ENCODE data around the gene RNU5D-1. TPM values are rescaled to one million over a fixed set of nuclear protein-coding genes. Genes with fewer than 3 reads are reported as not detected.
A peak's percentile ranks its signal among the peaks of the same experiment; 100 is the strongest.

RNU5D-1 gene
- total and polyA plus RNA-seq, 10 donors, result not detected

- 40 to 66% (median 63%) methylated on average over 1 of the region's 1 CpG for WGBS, 5 donors
- Histone ChIP-seq H3K4me3 (no peak overlapping the region), H3K27me3 (replicated peaks in 1 of 7) (no peaks in the 10 kb centered on the region), H3K36me3 (no peaks in the 10 kb centered on the region), H3K4me1 (peaks cover 14 to 40% (median 27%) of the 10 kb centered on the region in 6 donors), H3K27ac (peak overlapping the region in 6 of 8 donors; percentile 16 to 93 (median 32)), H3K9me3 (no peaks in the 10 kb centered on the region)
- TF ChIP-seq POLR2AphosphoS5 (IDR thresholded peaks at IDR 0.05), result peak in 1 of 3 donors; percentile 32
- TF ChIP-seq POLR2A (IDR thresholded peaks at IDR 0.05), result no peak
- intact Hi-C loops (cut with DNase I; ENCODE audit: low total_unique reads), result loop anchor here (10.0 kb wide), 1 partner anchor 51 kb away; the partner anchor contains the start of gene BEST4
- DNase-seq, result no peak
Measured at GRCh38 chr1:44733365-44733764, 2.4 kb upstream of the RNU5D-1 start.

- no peaks in the 10 kb centered on the region for H3K9me3 ChIP-seq
- peak overlapping the region in 2 of 8 donors; percentile 81 to 88 for H3K27ac ChIP-seq
- H3K4me3 ChIP-seq, result peak overlapping the region in 1 of 8 donors; percentile 32
- DNase-seq, result no peak
- H3K36me3 ChIP-seq, result no peaks in the 10 kb centered on the region
- peaks cover 0 to 12% (median 0%) of the 10 kb centered on the region in 7 donors for H3K27me3 ChIP-seq (replicated peaks in 1 of 7)
- peaks cover 15 to 71% (median 52%) of the 10 kb centered on the region in 6 donors for H3K4me1 ChIP-seq
- WGBS, 5 donors, result 74 to 78% (median 75%) methylated on average over 25 to 27 of the region's 27 CpGs
- intact Hi-C loops (cut with DNase I; ENCODE audit: low total_unique reads), result no loop called here
- TF ChIP-seq POLR2AphosphoS5 (IDR thresholded peaks at IDR 0.05) (no peak), CTCF (IDR thresholded peaks at IDR 0.05 in 8 of 11, conservative IDR thresholded peaks at IDR 0.05 in 3 of 11) (no peak), POLR2A (IDR thresholded peaks at IDR 0.05) (no peak)
Measured at GRCh38 chr1:44724955-44725698, 5.8 kb downstream of the RNU5D-1 start.

GRCh38 chr1:44724296-44724954, 6.5 kb downstream of the RNU5D-1 start:
- Histone ChIP-seq H3K9me3 (no peaks in the 10 kb centered on the region), H3K27ac (peak overlapping the region in 6 of 8 donors; percentile 60 to 88 (median 80)), H3K4me3 (peak overlapping the region in 1 of 8 donors; percentile 32), H3K36me3 (no peaks in the 10 kb centered on the region), H3K27me3 (replicated peaks in 1 of 7) (peaks cover 0 to 12% (median 0%) of the 10 kb centered on the region in 7 donors), H3K4me1 (peaks cover 8 to 71% (median 45%) of the 10 kb centered on the region in 6 donors)
- 72 to 90% (median 81%) methylated on average over 18 to 64 of the region's 64 CpGs for WGBS, 5 donors
- no peak for TF ChIP-seq POLR2A (IDR thresholded peaks at IDR 0.05)
- DNase-seq, result peak; percentile 85
- intact Hi-C loops (cut with DNase I; ENCODE audit: low total_unique reads), result no loop called here

- intact Hi-C loops (cut with DNase I; ENCODE audit: low total_unique reads), result no loop called here
- Histone ChIP-seq H3K9me3 (no peaks in the 10 kb centered on the region), H3K27ac (peak overlapping the region; percentile 57 to 88 (median 79)), H3K27me3 (replicated peaks in 1 of 7) (peaks cover 0 to 12% (median 0%) of the 10 kb centered on the region in 7 donors), H3K4me1 (peaks cover 4 to 71% (median 39%) of the 10 kb centered on the region in 6 donors), H3K4me3 (peak overlapping the region in 3 of 8 donors; percentile 7 to 32 (median 11)), H3K36me3 (no peaks in the 10 kb centered on the region)
- TF ChIP-seq CTCF (IDR thresholded peaks at IDR 0.05 in 8 of 11, conservative IDR thresholded peaks at IDR 0.05 in 3 of 11) (no peak), POLR2AphosphoS5 (IDR thresholded peaks at IDR 0.05) (peak in 2 of 3 donors; percentile 9 to 64)
- peak; percentile 84 for DNase-seq
- WGBS, 5 donors, result 44 to 63% (median 58%) methylated on average over 25 to 28 of the region's 28 CpGs
Measured at GRCh38 chr1:44723496-44724295, 7.3 kb downstream of the RNU5D-1 start.

Measured in spleen (tissue), 11 donors.